ENCODE measurements around the gene FRMPD2.

Gene FRMPD2

GRCh38 chr10:48274636-48275035, at the start of gene FRMPD2:
TSS of gene FRMPD2 (minus strand) at chr10:48274696. CDS start at chr10:48274567, 129 bp downstream.
- no peak for TF ChIP-seq CTCF (IDR thresholded peaks at IDR 0.05; ENCODE audit: borderline replicate concordance, control extremely low read depth, extremely low read depth, insufficient read depth, missing control alignments)
- DNase-seq (ENCODE audit: low spot score): no peak
- in situ Hi-C loops (cut with MboI; ENCODE audit: low sequenced_read_pairs, unreplicated experiment): no loop called here

GRCh38 chr10:48322017-48322416, 47.5 kb upstream of the FRMPD2 start:
- TF ChIP-seq CTCF (IDR thresholded peaks at IDR 0.05; ENCODE audit: borderline replicate concordance, control extremely low read depth, extremely low read depth, insufficient read depth, missing control alignments): no peak
- in situ Hi-C loops (cut with MboI; ENCODE audit: low sequenced_read_pairs, unreplicated experiment): no loop called here
- no peak for DNase-seq (ENCODE audit: low spot score)

- TF ChIP-seq CTCF (IDR thresholded peaks at IDR 0.05; ENCODE audit: borderline replicate concordance, control extremely low read depth, extremely low read depth, insufficient read depth, missing control alignments): no peak
- DNase-seq (ENCODE audit: low spot score): no peak
- in situ Hi-C loops (cut with MboI; ENCODE audit: low sequenced_read_pairs, unreplicated experiment): no loop called here
Observed at GRCh38 chr10:48317321-48317990, 43.0 kb upstream of the FRMPD2 start.

GRCh38 chr10:48316236-48316635, 41.7 kb upstream of the FRMPD2 start:
- no peak for DNase-seq (ENCODE audit: low spot score)
- no peak for TF ChIP-seq CTCF (IDR thresholded peaks at IDR 0.05; ENCODE audit: borderline replicate concordance, control extremely low read depth, extremely low read depth, insufficient read depth, missing control alignments)
- in situ Hi-C loops (cut with MboI; ENCODE audit: low sequenced_read_pairs, unreplicated experiment): no loop called here

- no peak for TF ChIP-seq CTCF (IDR thresholded peaks at IDR 0.05; ENCODE audit: borderline replicate concordance, control extremely low read depth, extremely low read depth, insufficient read depth, missing control alignments)
- DNase-seq (ENCODE audit: low spot score): no peak
- in situ Hi-C loops (cut with MboI; ENCODE audit: low sequenced_read_pairs, unreplicated experiment): no loop called here
Observed at GRCh38 chr10:48314107-48314506, 39.6 kb upstream of the FRMPD2 start.

GRCh38 chr10:48309711-48310226, 35.3 kb upstream of the FRMPD2 start:
- in situ Hi-C loops (cut with MboI; ENCODE audit: low sequenced_read_pairs, unreplicated experiment): no loop called here
- DNase-seq (ENCODE audit: low spot score): peak; percentile 44

More at GRCh38 chr10:48309711-48310226, 35.3 kb upstream of the FRMPD2 start:
- TF ChIP-seq CTCF (IDR thresholded peaks at IDR 0.05; ENCODE audit: borderline replicate concordance, control extremely low read depth, extremely low read depth, insufficient read depth, missing control alignments): no peak

All from GM13976 (cell line).